Right lobe of liver (tissue), 6 donors: ENCODE data around the gene SRRM3. TPM values are rescaled to one million over a fixed set of nuclear protein-coding genes. Genes with fewer than 3 reads are reported as not detected.

Experiments used
- ATAC-seq, 4 donors: fragments of 200-7000 bp; cut with Tn5 transposase; one replicate each; pipeline ENCODE4 v1.9.1; 2020; ENCODE audit warnings: mild to moderate bottlenecking in 4 of 4, moderate library complexity in 4 of 4
- DNase-seq, 3 donors: peaks; one replicate each; pipeline ENCODE4 v3.0.0-alpha.2; 2020
- H3K27ac ChIP-seq, 3 donors: fragments of 200-600 bp; one replicate each; pipeline ENCODE4 v1.8.0; 2022
- H3K27me3 ChIP-seq, 2 donors: fragments of 200-600 bp; one replicate each; pipeline ENCODE4 v1.8.0; 2022
- H3K36me3 ChIP-seq, 4 donors: fragments of 200-600 bp; sonication (generic) in 1 of 4; one replicate each; pipeline versions ENCODE4 v1.5.1 to v1.8.0; 2017 to 2022; ENCODE audit warnings: control low read depth in 1 of 4
- H3K4me1 ChIP-seq, 4 donors: fragments of 200-600 bp; sonication (generic) in 1 of 4; one replicate each; pipeline versions ENCODE4 v1.5.1 to v1.8.0; 2017 to 2022; ENCODE audit warnings: control low read depth in 1 of 4
- H3K4me3 ChIP-seq, 3 donors: fragments of 200-600 bp; one replicate each; pipeline ENCODE4 v1.8.0; 2022
- H3K9me3 ChIP-seq, 4 donors: fragments of 200-600 bp; sonication (generic) in 1 of 4; one replicate each; pipeline versions ENCODE4 v1.5.1 to v1.8.0; 2017 to 2022; ENCODE audit warnings: control low read depth in 1 of 4
- POLR2A ChIP-seq: fragments of 450-650 bp; IDR thresholded peaks from one replicate; pipeline ENCODE4 v1.6.1; 2017; ENCODE audit warnings: antibody characterized with exemption, mild to moderate bottlenecking
- WGBS: methylation state at CpG from one replicate; pipeline ENCODE4 v1.1.6; 2018; ENCODE audit warnings: low coverage, low lambda C conversion rate; ENCODE audit not compliant: insufficient coverage; ENCODE audit errors: missing lambda C conversion rate; 5-methylcytosine and 5-hydroxymethylcytosine counted together
- intact Hi-C, 2 donors: fragments of 100-400 bp; cut with DNase I; formaldehyde crosslinking; loops; one replicate each; pipeline versions ENCODE4 v1.11.2 to v1.14.1; 2022
- total RNA-seq, 6 experiments: library from RNA; depleted of rRNA in 2 of 6; stranded (reverse); fragments of >200 nt in 2 of 6; fragmentation: NEBNext Ultra II Directional in 3 of 6; extraction: Animal tissue kit (Norgen Biotek cat#: 25700) in 3 of 6; gene quantifications; one replicate each; pipeline versions ENCODE4 v1.1.0 to v1.2.4, GENCODE V29; 2016 to 2023
- TF ChIP-seq, protein P1 (sequence below), 4 donors: fragments of 200-600 bp in 3 of 4; fragments of 450-650 bp in 1 of 4; IDR thresholded peaks; one replicate each; pipeline versions ENCODE4 v1.5.1 to v1.8.0; 2016 to 2022; ENCODE audit warnings: antibody characterized with exemption in 4 of 4, mild to moderate bottlenecking in 2 of 4
- donor health status: DM: no; HTN: yes; CAD: no.
- donor health status: DM: no; HTN: no; CAD: no.
- donor health status: DM: no; HTN: no; CAD: no.
- donor health status: DM: no; HTN: yes; CAD: no.
- donor health status: DM: no; HTN: yes; CAD: no.

SRRM3 gene
- total RNA-seq, 6 experiments from 2014 or later, result 0.14 to 0.37 (median 0.19) TPM; not detected in 2

DNA sequence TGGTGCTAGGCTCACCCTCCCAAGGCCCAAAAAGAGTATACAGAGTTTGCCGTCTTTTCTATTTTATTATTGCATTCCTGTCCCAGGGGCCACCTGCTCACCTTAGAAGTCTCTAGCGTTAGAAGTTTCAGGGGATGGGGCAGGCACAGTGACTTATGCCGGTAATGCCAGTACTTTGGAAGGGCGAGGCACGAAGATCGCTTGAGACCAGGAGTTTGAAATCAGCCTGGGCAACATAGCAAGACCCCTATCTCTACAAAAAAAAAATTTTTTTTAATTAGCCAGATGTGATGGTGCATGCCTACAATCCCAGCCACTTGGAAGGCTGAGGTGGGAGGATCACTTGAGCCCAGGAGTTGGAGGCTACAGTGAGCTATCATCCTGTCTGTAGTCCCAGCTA lies 70.4 kb downstream of the SRRM3 start:
- peaks cover 0 to 3% (median 0%) of the 10 kb centered on the region in 4 donors for H3K4me1 ChIP-seq
- intact Hi-C loops, result no loop called here
- no peak for DNase-seq
- 86% methylated on average over 6 of the region's 6 CpGs for WGBS
- H3K4me3 ChIP-seq, result no peak overlapping the region
- peaks cover 0 to 3% of the 10 kb centered on the region in 2 donors for H3K27me3 ChIP-seq
- ATAC-seq, result no peak
- H3K9me3 ChIP-seq, result no peaks in the 10 kb centered on the region
- H3K27ac ChIP-seq, result no peak overlapping the region
- H3K36me3 ChIP-seq, result no peaks in the 10 kb centered on the region
- no peak for TF ChIP-seq POLR2A
- TF ChIP-seq, protein P1, sequence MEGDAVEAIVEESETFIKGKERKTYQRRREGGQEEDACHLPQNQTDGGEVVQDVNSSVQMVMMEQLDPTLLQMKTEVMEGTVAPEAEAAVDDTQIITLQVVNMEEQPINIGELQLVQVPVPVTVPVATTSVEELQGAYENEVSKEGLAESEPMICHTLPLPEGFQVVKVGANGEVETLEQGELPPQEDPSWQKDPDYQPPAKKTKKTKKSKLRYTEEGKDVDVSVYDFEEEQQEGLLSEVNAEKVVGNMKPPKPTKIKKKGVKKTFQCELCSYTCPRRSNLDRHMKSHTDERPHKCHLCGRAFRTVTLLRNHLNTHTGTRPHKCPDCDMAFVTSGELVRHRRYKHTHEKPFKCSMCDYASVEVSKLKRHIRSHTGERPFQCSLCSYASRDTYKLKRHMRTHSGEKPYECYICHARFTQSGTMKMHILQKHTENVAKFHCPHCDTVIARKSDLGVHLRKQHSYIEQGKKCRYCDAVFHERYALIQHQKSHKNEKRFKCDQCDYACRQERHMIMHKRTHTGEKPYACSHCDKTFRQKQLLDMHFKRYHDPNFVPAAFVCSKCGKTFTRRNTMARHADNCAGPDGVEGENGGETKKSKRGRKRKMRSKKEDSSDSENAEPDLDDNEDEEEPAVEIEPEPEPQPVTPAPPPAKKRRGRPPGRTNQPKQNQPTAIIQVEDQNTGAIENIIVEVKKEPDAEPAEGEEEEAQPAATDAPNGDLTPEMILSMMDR (IDR thresholded peaks at IDR 0.05), result no peak

DNA sequence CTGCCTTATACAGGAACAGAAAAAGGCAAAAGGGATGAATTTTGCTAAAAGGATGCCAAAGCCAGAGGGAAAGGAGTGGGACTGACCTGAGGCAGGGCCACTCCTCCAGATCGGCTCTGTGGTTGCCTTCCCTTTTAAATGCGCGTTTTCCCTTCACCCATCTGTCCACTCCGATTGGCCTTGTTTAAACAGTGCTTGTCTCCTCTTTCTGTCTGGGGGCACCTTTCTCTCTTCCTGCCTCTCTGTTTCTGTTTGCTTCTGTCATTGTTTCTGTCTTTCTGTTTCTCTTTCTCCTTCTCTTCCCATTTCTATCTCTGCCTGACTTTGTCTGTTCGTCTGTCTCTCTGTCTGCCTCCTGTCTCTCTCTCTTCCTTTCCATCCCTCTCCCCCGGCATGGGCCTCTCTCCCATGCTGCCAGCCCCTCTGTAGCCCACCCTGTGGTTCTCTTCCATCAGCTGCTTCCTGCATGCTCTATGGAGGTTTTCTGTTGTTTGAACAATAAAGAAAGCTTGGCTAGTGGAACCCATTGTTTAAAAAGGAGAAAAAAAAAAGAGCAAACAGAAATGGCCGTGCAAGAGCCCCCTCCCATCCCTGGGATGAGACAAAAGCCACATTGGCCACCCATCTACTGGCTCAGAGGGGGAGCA lies 71.3 kb downstream of the SRRM3 start:
- no peak overlapping the region for H3K4me3 ChIP-seq
- H3K27ac ChIP-seq, result no peak overlapping the region
- ATAC-seq (no peak), DNase-seq (no peak)
- no peaks in the 10 kb centered on the region for H3K9me3 ChIP-seq
- intact Hi-C loops, result no loop called here
- 28% methylated on average over 7 of the region's 7 CpGs for WGBS
- TF ChIP-seq, protein P1 (IDR thresholded peaks at IDR 0.05), result no peak
- no peak for TF ChIP-seq POLR2A
- H3K36me3 ChIP-seq, result no peaks in the 10 kb centered on the region
- H3K27me3 ChIP-seq, result no peaks in the 10 kb centered on the region
- H3K4me1 ChIP-seq, result no peaks in the 10 kb centered on the region

DNA sequence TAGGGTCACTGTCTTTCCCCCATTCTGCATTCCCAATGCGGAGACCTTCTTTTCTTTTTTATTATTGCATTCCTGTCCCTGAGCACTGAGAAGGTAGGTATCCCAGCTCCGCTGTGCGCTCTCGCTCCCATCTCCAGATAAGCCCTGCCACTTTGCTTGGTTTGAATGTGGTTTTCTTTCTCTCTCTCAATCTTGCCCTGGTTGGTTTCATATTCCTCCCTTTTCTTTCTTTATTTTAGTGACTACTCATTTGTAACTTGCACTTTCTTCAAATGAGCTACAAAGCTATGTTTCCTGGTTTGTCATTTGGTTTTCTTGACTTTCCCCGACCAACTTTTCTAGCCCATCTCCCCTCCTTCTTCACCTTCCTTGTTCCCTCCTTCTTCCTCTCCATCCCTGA lies 71.8 kb downstream of the SRRM3 start:
- no peak for ATAC-seq
- Histone ChIP-seq H3K27ac (no peak overlapping the region), H3K27me3 (no peaks in the 10 kb centered on the region), H3K4me3 (no peak overlapping the region), H3K36me3 (no peaks in the 10 kb centered on the region), H3K4me1 (no peaks in the 10 kb centered on the region), H3K9me3 (no peaks in the 10 kb centered on the region)
- intact Hi-C loops, result no loop called here
- TF ChIP-seq POLR2A, result no peak
- TF ChIP-seq, protein P1 (IDR thresholded peaks at IDR 0.05), result no peak
- WGBS, result 68% methylated on average over 2 of the region's 5 CpGs
- no peak for DNase-seq

DNA sequence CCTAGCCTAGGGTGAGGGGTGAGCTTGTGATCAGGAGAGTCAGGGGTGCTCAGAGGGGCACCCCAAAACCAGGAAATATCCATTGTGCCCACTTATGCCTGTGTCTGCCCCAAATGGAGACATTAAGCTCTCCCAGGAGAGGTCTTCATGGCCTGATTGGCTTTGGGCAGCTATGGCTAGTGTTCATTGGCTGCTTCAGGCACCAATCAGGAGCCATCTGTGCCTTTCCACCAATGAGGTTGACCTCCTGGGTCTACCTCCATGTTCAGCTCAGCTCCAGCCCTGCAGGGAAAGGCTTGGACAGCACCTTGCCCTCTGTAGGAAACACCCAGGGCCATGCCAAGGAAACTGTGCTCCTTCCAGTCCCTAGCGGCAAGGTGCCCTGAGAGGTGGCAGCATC lies 76.8 kb downstream of the SRRM3 start:
- no peaks in the 10 kb centered on the region for H3K27me3 ChIP-seq

More for the DNA sequence above, 76.8 kb downstream of the SRRM3 start:
- intact Hi-C loops, result no loop called here
- H3K27ac ChIP-seq, result no peak overlapping the region
- DNase-seq, result no peak
- TF ChIP-seq POLR2A, result no peak
- TF ChIP-seq, protein P1 (IDR thresholded peaks at IDR 0.05), result no peak
- no peaks in the 10 kb centered on the region for H3K36me3 ChIP-seq
- ATAC-seq, result no peak
- no peak overlapping the region for H3K4me3 ChIP-seq
- H3K4me1 ChIP-seq, result no peaks in the 10 kb centered on the region
- H3K9me3 ChIP-seq, result no peaks in the 10 kb centered on the region
- WGBS, result no CpG with 5 or more reads among the region's 1 CpG
